IMR-90 (cell line): ENCODE results near the gene CLPTM1L. TPM values are rescaled to one million over a fixed set of nuclear protein-coding genes. Genes with fewer than 3 reads are reported as not detected.
"Not testable (repeated sequence)": the region's sequence is repeated elsewhere in the genome, so short reads cannot be mapped to it uniquely, and the experiment has no call there.

ENCODE experiments used
- ATAC-seq: fragments of 200-7000 bp; cut with Tn5 transposase; 2 replicates; pipeline ENCODE4 v1.9.1; 2020; ENCODE audit warnings: low read depth, mild to moderate bottlenecking, moderate library complexity
- BruUV-seq: library from RNA; stranded (reverse); fragments of 400-500 nt; replicated peaks from 2 replicates; lab custom pipeline; 2021; lab: Mats Ljungman, UMichigan
- CTCF ChIA-PET: fragments of 300-600 bp; formaldehyde crosslinking; extraction: SDS; loops from one replicate; lab custom pipeline; 2021; ENCODE audit warnings: antibody characterized with exemption; lab: Yijun Ruan, JAX
- POLR2A ChIA-PET: fragments of 300-600 bp; sonication (Branson Sonifier 250); formaldehyde crosslinking; loops from one replicate; lab custom pipeline; 2022; ENCODE audit warnings: antibody characterized with exemption; ENCODE audit not compliant: unreplicated experiment; lab: Charles Lee
- DNase-seq: peaks from one replicate; pipeline ENCODE4 v3.0.0; 2013
- H2AFZ ChIP-seq: replicated peaks from 2 replicates; pipeline ENCODE3; 2013; ENCODE audit warnings: low read length, mild to moderate bottlenecking; ENCODE audit not compliant: poor library complexity
- H2AK5ac ChIP-seq: 2 replicates; pipeline ENCODE4 v1.6.1; 2013; ENCODE audit warnings: low read depth, low read length, inconsistent platforms
- H2AK9ac ChIP-seq: replicated peaks from 2 replicates; pipeline ENCODE3; 2013; ENCODE audit warnings: mild to moderate bottlenecking, low read depth, low read length, moderate library complexity; ENCODE audit not compliant: poor library complexity
- H2BK120ac ChIP-seq: 2 replicates; pipeline ENCODE4 v1.6.1; 2013; ENCODE audit warnings: low read depth, low read length, inconsistent platforms
- H2BK15ac ChIP-seq: 3 replicates; pipeline ENCODE4 v1.6.1; 2013; ENCODE audit warnings: low read depth, low read length, inconsistent platforms
- H2BK20ac ChIP-seq: 2 replicates; pipeline ENCODE4 v1.6.1; 2013; ENCODE audit warnings: low read depth, mild to moderate bottlenecking, inconsistent platforms, low read length, moderate library complexity
- H2BK5ac ChIP-seq: 2 replicates; pipeline ENCODE4 v1.6.1; 2013; ENCODE audit warnings: mild to moderate bottlenecking, low read depth, low read length, inconsistent platforms; ENCODE audit not compliant: poor library complexity, severe bottlenecking
- H3K14ac ChIP-seq: replicated peaks from 2 replicates; pipeline ENCODE4 v1.6.1; 2013; ENCODE audit warnings: low read depth, low read length, inconsistent platforms
- H3K18ac ChIP-seq: 2 replicates; pipeline ENCODE4 v1.6.1; 2013; ENCODE audit warnings: low read depth, low read length, control low read depth
- H3K23ac ChIP-seq: 2 replicates; pipeline ENCODE4 v1.6.1; 2013; ENCODE audit warnings: low read depth, low read length, inconsistent platforms
- H3K27ac ChIP-seq: 2 replicates; pipeline ENCODE4 v1.5.1; 2013; ENCODE audit warnings: mild to moderate bottlenecking, control low read depth, low read length; ENCODE audit not compliant: insufficient read depth
- H3K27me3 ChIP-seq: 2 replicates; pipeline ENCODE4 v1.6.1; 2013; ENCODE audit warnings: low read length; ENCODE audit not compliant: control insufficient read depth, insufficient read depth
- H3K36me3 ChIP-seq: 2 replicates; pipeline ENCODE4 v1.6.1; 2013; ENCODE audit warnings: low read length, mixed read lengths; ENCODE audit not compliant: control insufficient read depth, insufficient read depth
- H3K4ac ChIP-seq: 2 replicates; pipeline ENCODE4 v1.6.1; 2013; ENCODE audit warnings: low read depth, low read length, inconsistent platforms
- H3K4me1 ChIP-seq: 2 replicates; pipeline ENCODE4 v1.6.1; 2013; ENCODE audit warnings: low read length, mixed read lengths; ENCODE audit not compliant: control insufficient read depth, insufficient read depth
- H3K4me2 ChIP-seq: 2 replicates; pipeline ENCODE4 v1.6.1; 2013; ENCODE audit warnings: low read depth, mild to moderate bottlenecking, control low read depth, low read length, moderate library complexity
- H3K4me3 ChIP-seq: 2 replicates; pipeline ENCODE4 v1.5.1; 2013; ENCODE audit warnings: low read depth, mild to moderate bottlenecking, control low read depth, low read length, moderate library complexity; ENCODE audit not compliant: insufficient read depth
- H3K56ac ChIP-seq: 2 replicates; pipeline ENCODE4 v1.6.1; 2013; ENCODE audit warnings: low read length, inconsistent platforms; ENCODE audit not compliant: insufficient read depth; ENCODE audit errors: extremely low read depth
- H3K79me1 ChIP-seq, 2 experiments: 2 replicates each; pipeline ENCODE4 v1.6.1; 2013; ENCODE audit warnings: low read length in 2 of 2, inconsistent platforms in 1 of 2, low read depth in 1 of 2
- H3K9ac ChIP-seq: 2 replicates; pipeline ENCODE4 v1.6.1; 2013; ENCODE audit warnings: low read depth, low read length, control low read depth
- H3K9me1 ChIP-seq: 2 replicates; pipeline ENCODE4 v1.6.1; 2013; ENCODE audit warnings: low read length, inconsistent platforms; ENCODE audit not compliant: insufficient read depth
- H3K9me3 ChIP-seq: 2 replicates; pipeline ENCODE4 v1.6.1; 2013; ENCODE audit warnings: low read length; ENCODE audit not compliant: control insufficient read depth, insufficient read depth
- H4K20me1 ChIP-seq: 2 replicates; pipeline ENCODE4 v1.6.1; 2013; ENCODE audit warnings: low read length, inconsistent platforms; ENCODE audit not compliant: insufficient read depth
- H4K5ac ChIP-seq: 2 replicates; pipeline ENCODE4 v1.6.1; 2013; ENCODE audit warnings: mild to moderate bottlenecking, low read depth, low read length, control low read depth
- H4K8ac ChIP-seq, 2 experiments: 2 replicates each; pipeline ENCODE4 v1.6.1; 2013; ENCODE audit warnings: low read depth in 2 of 2, low read length in 2 of 2, control low read depth in 1 of 2, inconsistent platforms in 1 of 2
- H4K91ac ChIP-seq: 2 replicates; pipeline ENCODE4 v1.6.1; 2013; ENCODE audit warnings: low read depth, low read length, inconsistent platforms; ENCODE audit not compliant: insufficient read depth
- BHLHE40 ChIP-seq: fragments of 150-350 bp; IDR thresholded peaks from 2 replicates; pipeline ENCODE4 v1.6.1; 2016; ENCODE audit warnings: mild to moderate bottlenecking, low read depth, low read length
- CHD1 ChIP-seq: IDR thresholded peaks from 2 replicates; pipeline ENCODE4 v1.6.1; 2012; ENCODE audit warnings: low read depth, low read length, improper control_type of control experiment
- MAFK ChIP-seq: IDR thresholded peaks from 2 replicates; pipeline ENCODE4 v1.6.1; 2012; ENCODE audit warnings: low read depth, low read length, improper control_type of control experiment
- NFE2L2 ChIP-seq: fragments of 150-350 bp; IDR thresholded peaks from 2 replicates; pipeline ENCODE4 v1.6.1; 2016; ENCODE audit warnings: low read depth, mild to moderate bottlenecking, low read length
- POLR2A ChIP-seq: IDR thresholded peaks from 2 replicates; pipeline ENCODE4 v1.6.1; 2012; ENCODE audit warnings: mild to moderate bottlenecking, low read depth, low read length
- RAD21 ChIP-seq: IDR thresholded peaks from 2 replicates; pipeline ENCODE4 v1.6.1; 2012; ENCODE audit warnings: low read length, improper control_type of control experiment
- RCOR1 ChIP-seq: IDR thresholded peaks from 2 replicates; pipeline ENCODE4 v1.6.1; 2012; ENCODE audit warnings: mild to moderate bottlenecking, low read length, improper control_type of control experiment; ENCODE audit not compliant: insufficient replicate concordance
- RFX5 ChIP-seq: IDR thresholded peaks from 2 replicates; pipeline ENCODE4 v1.8.0; 2012; ENCODE audit warnings: low read depth, mild to moderate bottlenecking, low read length, moderate library complexity
- WGBS, 2 experiments: methylation state at CpG; one replicate each; pipeline versions ENCODE4 v1.1.5 to v1.1.7; 2013; ENCODE audit warnings: missing lambda C conversion rate in 2 of 2; ENCODE audit not compliant: insufficient read length in 1 of 2; ENCODE audit errors: extremely low coverage in 2 of 2; 5-methylcytosine and 5-hydroxymethylcytosine counted together
- dilution Hi-C: fragments of 300-500 bp; cut with HindIII; formaldehyde crosslinking; loops from one replicate; pipeline ENCODE4 v1.14.3; 2018; ENCODE audit warnings: low sequenced_read_pairs; ENCODE audit not compliant: unreplicated experiment
- in situ Hi-C: fragments of 300-500 bp; cut with MboI; formaldehyde crosslinking; loops from 3 replicates; pipeline ENCODE4 v1.14.3; 2019; ENCODE audit warnings: low sequenced_read_pairs, inconsistent platforms, mixed read lengths
- intact Hi-C: fragments of 100-400 bp; cut with micrococcal nuclease; formaldehyde crosslinking; loops from 2 replicates; pipeline ENCODE4 v1.10.0; 2022
- polyA plus RNA-seq, 3 experiments: library from polyadenylated mRNA; depleted of rRNA; stranded (reverse); fragments of >200 nt; gene quantifications; 2 replicates each; pipeline ENCODE4 v1.2.3, GENCODE V29; 2012; ENCODE audit warnings: low replicate concordance in 1 of 3
- total RNA-seq: library from RNA; depleted of rRNA; stranded (reverse); fragments of >200 nt; gene quantifications from 2 replicates; pipeline ENCODE4 v1.2.3, GENCODE V29; 2012

Gene CLPTM1L
- total and polyA plus RNA-seq, 2 of the 4 experiments (the other 2 are of a cell fraction): 114 to 137 TPM

DNA sequence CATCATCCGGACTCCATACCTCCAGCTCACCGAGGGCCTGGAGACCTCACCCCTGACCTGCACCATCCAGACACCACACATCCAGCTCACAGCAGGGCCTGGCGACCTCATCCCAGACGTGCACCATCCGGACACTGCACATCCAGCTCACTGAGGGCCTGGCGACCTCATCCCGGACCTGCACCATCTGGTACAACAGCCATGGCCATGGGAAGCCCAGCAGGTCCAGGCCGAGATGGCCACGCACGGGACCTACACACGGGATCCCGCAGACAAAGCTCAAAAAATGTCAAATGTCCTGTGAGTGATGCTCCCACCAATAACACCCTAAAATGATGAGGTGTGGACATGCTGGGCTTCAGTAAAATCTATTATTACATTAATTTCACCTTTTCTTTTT, 59.8 kb downstream of the CLPTM1L start:
- no peak overlapping the region for H2BK20ac ChIP-seq
- H3K56ac ChIP-seq: no peak overlapping the region
- H3K18ac ChIP-seq: no peak overlapping the region
- no peak overlapping the region for H2BK15ac ChIP-seq
- no peaks in the 10 kb centered on the region for H3K79me1 ChIP-seq
- no peak overlapping the region for H4K91ac ChIP-seq
- ATAC-seq (no peak), DNase-seq (no peak)
- H3K9me3 ChIP-seq: peaks cover 4% of the 10 kb centered on the region; the same call in 1 of the 2 replicates
- no CpG with 5 or more reads among the region's 12 CpGs for WGBS, 2 experiments
- no peak overlapping the region for H2BK120ac ChIP-seq
- H2AK9ac ChIP-seq: no peak overlapping the region
- H3K23ac ChIP-seq: no peak overlapping the region
- in situ Hi-C loops (no loop called here), dilution Hi-C loops (no loop called here), intact Hi-C loops (no loop called here)
- no peak overlapping the region for H3K14ac ChIP-seq
- H2AFZ ChIP-seq: no peak overlapping the region
- H3K36me3 ChIP-seq: no peaks in the 10 kb centered on the region
- H3K4me1 ChIP-seq: no peaks in the 10 kb centered on the region
- no peak overlapping the region for H4K5ac ChIP-seq
- POLR2A ChIA-PET: interaction anchor here (0.7 kb wide), 1 partner anchor 38 kb away, joined by 17 read pairs; no protein-coding TSS in a partner anchor
- H3K27me3 ChIP-seq: no peaks in the 10 kb centered on the region
- H2BK5ac ChIP-seq: no peak overlapping the region
- H3K9me1 ChIP-seq: no peaks in the 10 kb centered on the region
- no peaks in the 10 kb centered on the region for H4K20me1 ChIP-seq
- CTCF ChIA-PET: no interaction called here
- H3K4me3 ChIP-seq: no peak overlapping the region
- H2AK5ac ChIP-seq: no peak overlapping the region
- no peak overlapping the region for H3K4ac ChIP-seq
- BruUV-seq: no TSS peak
- no peak overlapping the region for H3K4me2 ChIP-seq
- TF ChIP-seq CHD1 (no peak), RFX5 (no peak), NFE2L2 (no peak), BHLHE40 (no peak), RAD21 (no peak), RCOR1 (no peak), POLR2A (no peak), MAFK (no peak)
- no peak overlapping the region for H4K8ac ChIP-seq
- H3K27ac ChIP-seq: no peak overlapping the region
- no peak overlapping the region for H3K9ac ChIP-seq

- H3K9me1 ChIP-seq, H2BK5ac ChIP-seq, H3K4ac ChIP-seq, H2AK9ac ChIP-seq, H3K14ac ChIP-seq, H3K18ac ChIP-seq, H3K27ac ChIP-seq, dilution Hi-C loops, BruUV-seq, H4K8ac ChIP-seq, H4K5ac ChIP-seq, H3K4me1 ChIP-seq, H2BK15ac ChIP-seq, H2BK120ac ChIP-seq, H3K23ac ChIP-seq, H4K91ac ChIP-seq, H3K4me3 ChIP-seq, H2BK20ac ChIP-seq, H3K36me3 ChIP-seq, H3K56ac ChIP-seq, intact Hi-C loops, H3K9me3 ChIP-seq, ATAC-seq, CTCF ChIA-PET, DNase-seq, H3K4me2 ChIP-seq, H2AFZ ChIP-seq, H3K27me3 ChIP-seq, H2AK5ac ChIP-seq, H3K9ac ChIP-seq, H3K79me1 ChIP-seq, in situ Hi-C loops, H4K20me1 ChIP-seq: not testable (repeated sequence)
- whole genome bisulfite sequencing, 2 experiments: 62% methylated on average over 10 of the region's 27 CpGs; no CpG with 5 or more reads in 1 of the 2 experiments
- POLR2A ChIA-PET: interaction anchor here (0.7 kb wide), 1 partner anchor 37 kb away, joined by 17 read pairs; no protein-coding TSS in a partner anchor
Measured at GRCh38 chr5:1284336-1284970, 60.4 kb downstream of the CLPTM1L start.
